ENCODE measurements around the gene CIB2.

- TF ChIP-seq FOXP2 (optimal IDR thresholded peaks at IDR 0.05; ENCODE audit: borderline replicate concordance, extremely low read depth, extremely low read length, insufficient read depth), result no peak
- TF ChIP-seq TAF1 (IDR thresholded peaks at IDR 0.05; ENCODE audit: borderline replicate concordance, insufficient read depth, low read length), result no peak
- no peak for TF ChIP-seq POLR2AphosphoS5 (IDR thresholded peaks at IDR 0.05; ENCODE audit: low read depth, low read length)
Observed at GRCh38 chr15:78080088-78080460, 51.2 kb downstream of the CIB2 start.

All from PFSK-1 (cell line).